NCI-H2081 (cell line): ENCODE measurements around the gene UCMA.
"Not testable (repeated sequence)": the region's sequence is repeated elsewhere in the genome, so short reads cannot be mapped to it uniquely, and the experiment has no call there.

Source experiments
- DNase-seq, 2 experiments: peaks; one replicate each; lab custom pipeline; 2025; lab: John Stamatoyannopoulos, UW

UCMA gene

GRCh38 chr10:13234172-13234571 is at the start of gene UCMA:
TSS of gene UCMA (minus strand) at chr10:13234374. CDS start at chr10:13234258, 116 bp downstream.
- DNase-seq = no peak

- DNase-seq = not testable (repeated sequence)
These were observed 48.2 kb upstream of the UCMA start for GRCh38 chr10:13282348-13282747.

GRCh38 chr10:13276749-13277365 is 42.7 kb upstream of the UCMA start:
- DNase-seq = no peak

- not testable (repeated sequence) for DNase-seq
These were observed 42.0 kb upstream of the UCMA start for GRCh38 chr10:13276146-13276545.

- peak; percentile 30 to 41 for DNase-seq
These were observed 38.0 kb upstream of the UCMA start for GRCh38 chr10:13272164-13272571.

- DNase-seq = peak in 1 of 2 experiments; percentile 2
These were observed 37.5 kb upstream of the UCMA start for GRCh38 chr10:13271552-13272163.

- DNase-seq = no peak
These were observed 36.8 kb upstream of the UCMA start for GRCh38 chr10:13270877-13271551.

- no peak for DNase-seq
These were observed 34.7 kb upstream of the UCMA start for GRCh38 chr10:13268841-13269240.

GRCh38 chr10:13268310-13268709 is 34.1 kb upstream of the UCMA start:
- DNase-seq = no peak

GRCh38 chr10:13263591-13263990 is 29.4 kb upstream of the UCMA start:
- no peak for DNase-seq

GRCh38 chr10:13262433-13262832 is 28.3 kb upstream of the UCMA start:
- no peak for DNase-seq

- no peak for DNase-seq
These were observed 23.5 kb upstream of the UCMA start for GRCh38 chr10:13257621-13258140.

- DNase-seq = no peak
These were observed 22.5 kb upstream of the UCMA start for GRCh38 chr10:13256627-13257026.

GRCh38 chr10:13253726-13254125 is 19.6 kb upstream of the UCMA start:
- DNase-seq = no peak

GRCh38 chr10:13247784-13248183 is 13.6 kb upstream of the UCMA start:
- DNase-seq = no peak

GRCh38 chr10:13247246-13247645 is 13.1 kb upstream of the UCMA start:
- DNase-seq = no peak

- DNase-seq = not testable (repeated sequence)
These were observed 8.1 kb upstream of the UCMA start for GRCh38 chr10:13242260-13242659.

- no peak for DNase-seq
These were observed 7.4 kb upstream of the UCMA start for GRCh38 chr10:13241613-13242012.

- no peak for DNase-seq
These were observed 5.7 kb upstream of the UCMA start for GRCh38 chr10:13239923-13240322.

- DNase-seq = no peak
These were observed 4.3 kb upstream of the UCMA start for GRCh38 chr10:13238271-13239077.

- no peak for DNase-seq
These were observed 2.5 kb upstream of the UCMA start for GRCh38 chr10:13236638-13237037.

GRCh38 chr10:13234736-13235135 is 562 bp upstream of the UCMA start:
- not testable (repeated sequence) for DNase-seq
